ENCODE data around the gene MBD2. TPM values are rescaled to one million over a fixed set of nuclear protein-coding genes. Genes with fewer than 3 reads are reported as not detected.

The MBD2 gene
- total and polyA plus RNA-seq, 2 donors from 2014 or later, result 79.1 to 123 TPM

- intact Hi-C loops (cut with DNase I), result no loop called here
- no peak for DNase-seq
- no peak overlapping the region for H3K27ac ChIP-seq (ENCODE audit: low read depth in 2 of 2, low read length in 2 of 2)
- FAIRE-seq, result no peak
- H3K4me1 ChIP-seq (ENCODE audit: control insufficient read depth in 2 of 3, insufficient read depth in 2 of 3, low read depth in 1 of 3, low read length in 3 of 3), result no peaks in the 10 kb centered on the region
- H3K4me3 ChIP-seq (ENCODE audit: low read length in 3 of 3), result no peak overlapping the region
- H3K27me3 ChIP-seq (ENCODE audit: control insufficient read depth, insufficient read depth, low read length), result no peaks in the 10 kb centered on the region
- no peak for TF ChIP-seq CTCF (IDR thresholded peaks at IDR 0.05; ENCODE audit: borderline replicate concordance, extremely low read depth, insufficient read depth)
- no peak overlapping the region for H3K9ac ChIP-seq (ENCODE audit: low read length in 3 of 3)
- peaks cover 0 to 3% (median 2%) of the 10 kb centered on the region in 3 donors for H3K36me3 ChIP-seq (ENCODE audit: control insufficient read depth in 2 of 3, insufficient read depth in 3 of 3, low read length in 3 of 3)
- no peaks in the 10 kb centered on the region for H3K9me3 ChIP-seq (ENCODE audit: control insufficient read depth in 2 of 3, insufficient read depth in 1 of 3, low read length in 3 of 3)
These were observed 30.7 kb downstream of the MBD2 start for GRCh38 chr18:54193786-54194185.

DNA sequence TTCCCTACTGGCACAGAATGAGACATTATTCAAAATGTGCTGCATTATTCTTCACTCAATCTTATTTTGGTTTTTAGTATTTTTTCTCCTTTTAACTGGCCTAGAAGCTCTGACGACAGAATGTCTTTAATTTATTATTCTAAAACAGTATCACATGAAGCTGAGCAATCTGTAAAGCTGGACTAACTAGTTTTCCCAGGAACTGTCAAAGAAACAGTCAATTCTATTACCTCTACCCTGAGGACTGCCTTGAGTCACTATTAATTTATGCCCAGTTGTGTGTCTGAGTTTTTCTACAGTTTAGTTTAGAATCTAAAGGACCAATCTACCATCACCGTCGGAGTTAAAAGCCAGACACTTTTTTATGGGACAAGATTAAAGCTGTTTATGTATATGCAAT lies 31.6 kb downstream of the MBD2 start:
- no peak overlapping the region for H3K9ac ChIP-seq (ENCODE audit: low read length in 3 of 3)
- H3K9me3 ChIP-seq (ENCODE audit: control insufficient read depth in 2 of 3, insufficient read depth in 1 of 3, low read length in 3 of 3), result no peaks in the 10 kb centered on the region
- intact Hi-C loops (cut with DNase I), result no loop called here
- TF ChIP-seq CTCF (IDR thresholded peaks at IDR 0.05; ENCODE audit: borderline replicate concordance, extremely low read depth, insufficient read depth), result no peak
- no peak overlapping the region for H3K4me3 ChIP-seq (ENCODE audit: low read length in 3 of 3)
- DNase-seq (peak in 1 of 5 donors; percentile 33), FAIRE-seq (no peak)
- peaks cover 0 to 2% (median 0%) of the 10 kb centered on the region in 3 donors for H3K36me3 ChIP-seq (ENCODE audit: control insufficient read depth in 2 of 3, insufficient read depth in 3 of 3, low read length in 3 of 3)
- no peak overlapping the region for H3K27ac ChIP-seq (ENCODE audit: low read depth in 2 of 2, low read length in 2 of 2)
- no peaks in the 10 kb centered on the region for H3K27me3 ChIP-seq (ENCODE audit: control insufficient read depth, insufficient read depth, low read length)
- no peaks in the 10 kb centered on the region for H3K4me1 ChIP-seq (ENCODE audit: control insufficient read depth in 2 of 3, insufficient read depth in 2 of 3, low read depth in 1 of 3, low read length in 3 of 3)

- no peak for TF ChIP-seq CTCF (IDR thresholded peaks at IDR 0.05; ENCODE audit: borderline replicate concordance, extremely low read depth, insufficient read depth)
- Histone ChIP-seq H3K4me1 (ENCODE audit: control insufficient read depth in 2 of 3, insufficient read depth in 2 of 3, low read depth in 1 of 3, low read length in 3 of 3) (peaks cover 0 to under 1% (median 0%) of the 10 kb centered on the region in 3 donors), H3K27ac (ENCODE audit: low read depth in 2 of 2, low read length in 2 of 2) (peak overlapping the region in 1 of 2 donors; percentile 23), H3K9me3 (ENCODE audit: control insufficient read depth in 2 of 3, insufficient read depth in 1 of 3, low read length in 3 of 3) (no peaks in the 10 kb centered on the region), H3K9ac (ENCODE audit: low read length in 3 of 3) (no peak overlapping the region), H3K27me3 (ENCODE audit: control insufficient read depth, insufficient read depth, low read length) (no peaks in the 10 kb centered on the region), H3K36me3 (ENCODE audit: control insufficient read depth in 2 of 3, insufficient read depth in 3 of 3, low read length in 3 of 3) (peaks cover 0 to 4% (median 2%) of the 10 kb centered on the region in 3 donors), H3K4me3 (ENCODE audit: low read length in 3 of 3) (no peak overlapping the region)
- DNase-seq, result no peak
- no peak for FAIRE-seq
- intact Hi-C loops (cut with DNase I), result no loop called here
These were observed 32.1 kb downstream of the MBD2 start for GRCh38 chr18:54192415-54192814.

DNA sequence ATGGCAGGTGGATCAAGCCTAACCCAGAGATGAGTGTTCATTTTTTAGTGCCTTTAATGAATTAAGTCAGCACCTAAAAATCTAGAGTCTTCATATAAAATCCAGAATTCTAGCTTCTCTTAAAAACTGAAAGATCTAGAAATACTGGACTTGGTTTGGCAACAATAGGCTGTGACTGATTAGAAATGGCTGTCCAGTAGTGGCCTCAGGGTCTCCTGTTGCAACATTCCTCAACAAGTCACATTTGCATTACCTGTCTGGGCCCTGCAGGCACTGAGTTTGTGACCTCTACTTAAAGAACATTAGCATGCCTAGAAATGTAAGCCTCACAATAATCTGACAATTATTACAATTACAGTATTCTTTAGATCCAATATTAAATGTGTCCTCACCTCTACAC lies 33.1 kb downstream of the MBD2 start:
- FAIRE-seq (no peak), DNase-seq (peak in 3 of 5 donors; percentile 21 to 40 (median 30))
- no peaks in the 10 kb centered on the region for H3K27me3 ChIP-seq (ENCODE audit: control insufficient read depth, insufficient read depth, low read length)
- intact Hi-C loops (cut with DNase I), result no loop called here
- H3K36me3 ChIP-seq (ENCODE audit: control insufficient read depth in 2 of 3, insufficient read depth in 3 of 3, low read length in 3 of 3), result peaks cover 0 to 5% (median 2%) of the 10 kb centered on the region in 3 donors
- H3K4me3 ChIP-seq (ENCODE audit: low read length in 3 of 3), result no peak overlapping the region
- no peaks in the 10 kb centered on the region for H3K9me3 ChIP-seq (ENCODE audit: control insufficient read depth in 2 of 3, insufficient read depth in 1 of 3, low read length in 3 of 3)
- peaks cover 0 to 2% (median 0%) of the 10 kb centered on the region in 3 donors for H3K4me1 ChIP-seq (ENCODE audit: control insufficient read depth in 2 of 3, insufficient read depth in 2 of 3, low read depth in 1 of 3, low read length in 3 of 3)
- TF ChIP-seq CTCF (IDR thresholded peaks at IDR 0.05; ENCODE audit: borderline replicate concordance, extremely low read depth, insufficient read depth), result no peak
- no peak overlapping the region for H3K27ac ChIP-seq (ENCODE audit: low read depth in 2 of 2, low read length in 2 of 2)
- no peak overlapping the region for H3K9ac ChIP-seq (ENCODE audit: low read length in 3 of 3)
